Panc1 (cell line): Measurements from ENCODE around the gene CLBA1. TPM values are rescaled to one million over a fixed set of nuclear protein-coding genes. Genes with fewer than 3 reads are reported as not detected.

Experiments used
- ATAC-seq: fragments of 200-7000 bp; cut with Tn5 transposase; 2 replicates; pipeline ENCODE4 v1.9.1; 2020; ENCODE audit warnings: mild to moderate bottlenecking, moderate library complexity
- BruUV-seq: library from RNA; stranded (reverse); fragments of 400-500 nt; replicated peaks from 2 replicates; lab custom pipeline; 2021; lab: Mats Ljungman, UMichigan
- CTCF ChIA-PET: fragments of 300-600 bp; sonication (Branson Sonifier 250); formaldehyde crosslinking; loops from one replicate; lab custom pipeline; 2022; ENCODE audit warnings: antibody characterized with exemption; lab: Charles Lee
- POLR2A ChIA-PET: fragments of 300-600 bp; sonication (Branson Sonifier 250); formaldehyde crosslinking; loops from one replicate; lab custom pipeline; 2022; ENCODE audit warnings: antibody characterized with exemption; lab: Charles Lee
- DNase-seq: peaks from one replicate; pipeline ENCODE4 v3.0.0-alpha.2; 2010; ENCODE audit warnings: low read depth, low spot score
- H3K27ac ChIP-seq: 2 replicates; pipeline ENCODE4 v1.5.1; 2011; ENCODE audit warnings: mild to moderate bottlenecking, low read length, inconsistent platforms
- H3K27me3 ChIP-seq: fragments of 200-500 bp; sonication (Bioruptor generic); 2 replicates; pipeline ENCODE4 v1.6.0; 2014; ENCODE audit warnings: low read length, inconsistent platforms; ENCODE audit not compliant: control insufficient read depth, insufficient read depth
- H3K36me3 ChIP-seq: fragments of 200-500 bp; sonication (Bioruptor generic); 2 replicates; pipeline ENCODE4 v1.5.1; 2014; ENCODE audit warnings: inconsistent platforms, mild to moderate bottlenecking, low read length, moderate library complexity; ENCODE audit not compliant: control insufficient read depth, insufficient read depth
- H3K4me1 ChIP-seq: 2 replicates; pipeline ENCODE4 v1.5.1; 2011; ENCODE audit warnings: inconsistent platforms, mild to moderate bottlenecking, low read length, moderate library complexity; ENCODE audit not compliant: control insufficient read depth, insufficient read depth
- H3K4me3 ChIP-seq, 2 experiments: 2 replicates each; pipeline ENCODE4 v1.5.1; 2011 to 2012; ENCODE audit warnings: low read depth in 2 of 2, low read length in 2 of 2, mild to moderate bottlenecking in 2 of 2, inconsistent platforms in 1 of 2, moderate library complexity in 1 of 2
- H3K9me3 ChIP-seq: fragments of 200-500 bp; sonication (Bioruptor generic); 2 replicates; pipeline ENCODE4 v1.5.1; 2014; ENCODE audit warnings: low read depth, mild to moderate bottlenecking, inconsistent platforms, low read length, moderate library complexity; ENCODE audit not compliant: control insufficient read depth, insufficient read depth
- CTCF ChIP-seq: fragments of 450-650 bp; IDR thresholded peaks from 2 replicates; pipeline ENCODE4 v1.5.1; 2017; ENCODE audit warnings: mild to moderate bottlenecking
- POLR2AphosphoS5 ChIP-seq: IDR thresholded peaks from 2 replicates; pipeline ENCODE4 v1.6.1; 2012; ENCODE audit warnings: mild to moderate bottlenecking, low read depth, low read length, moderate library complexity
- SIN3A ChIP-seq: IDR thresholded peaks from 2 replicates; pipeline ENCODE4 v1.6.1; 2012; ENCODE audit warnings: low read depth, mild to moderate bottlenecking, low read length, moderate library complexity, borderline replicate concordance; ENCODE audit not compliant: insufficient read depth
- TCF7L2 ChIP-seq: IDR thresholded peaks from 2 replicates; pipeline ENCODE4 v1.6.1; 2011; ENCODE audit warnings: mild to moderate bottlenecking, low read depth, low read length, inconsistent platforms
- in situ Hi-C: cut with HindIII; loops from 2 replicates; pipeline ENCODE4 v1.10.0; 2016; ENCODE audit warnings: low sequenced_read_pairs, low pct_unique_long_range_greater_than_20kb
- intact Hi-C: fragments of 100-400 bp; cut with micrococcal nuclease; formaldehyde crosslinking; loops from one replicate; pipeline ENCODE4 v1.10.0; 2022; ENCODE audit not compliant: unreplicated experiment
- total RNA-seq: library from RNA; stranded (reverse); gene quantifications from one replicate; pipeline ENCODE4 v1.2.1, GENCODE V29; 2021; ENCODE audit not compliant: unreplicated experiment
- TF ChIP-seq, protein P1 (sequence below), 2 experiments: IDR thresholded peaks; 2 replicates each; pipeline ENCODE4 v1.6.1; 2011 to 2012; ENCODE audit warnings: low read depth in 2 of 2, control low read depth in 1 of 2, low read length in 1 of 2, mild to moderate bottlenecking in 1 of 2, moderate library complexity in 1 of 2; ENCODE audit not compliant: insufficient read depth in 1 of 2

The CLBA1 gene
- total RNA-seq, 1 experiment from 2014 or later: 13.8 TPM

DNA sequence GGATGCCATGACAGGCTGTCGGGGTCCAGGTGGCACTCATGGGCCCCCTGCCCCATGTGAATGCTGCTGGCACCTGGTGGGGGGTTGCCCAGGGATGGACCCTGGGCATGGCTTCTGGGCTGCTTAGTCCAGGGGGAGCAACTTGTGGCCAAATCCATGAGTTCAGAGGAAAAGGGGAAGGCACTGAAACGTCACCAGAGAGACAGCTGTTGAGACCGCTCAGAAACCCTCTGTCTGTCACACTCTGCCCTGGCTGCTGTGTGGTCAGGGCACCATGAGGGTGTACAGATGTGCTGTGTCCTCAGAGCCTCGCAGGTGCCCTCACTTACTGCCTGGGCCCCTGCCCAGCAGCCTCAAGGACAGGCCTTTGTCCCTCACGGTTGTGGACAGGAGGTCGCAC, 9.4 kb downstream of the CLBA1 start:
- ATAC-seq (no peak), DNase-seq (no peak)
- ChIA-PET CTCF (no interaction called here), POLR2A (no interaction called here)
- in situ Hi-C loops: no loop called here
- intact Hi-C loops: no loop called here
- Histone ChIP-seq H3K27me3 (no peaks in the 10 kb centered on the region), H3K27ac (no peak overlapping the region), H3K9me3 (no peaks in the 10 kb centered on the region; the same call in 1 of the 2 replicates), H3K4me1 (no peaks in the 10 kb centered on the region), H3K36me3 (no peaks in the 10 kb centered on the region), H3K4me3 (no peak overlapping the region)
- TF ChIP-seq CTCF: no peak
- TF ChIP-seq TCF7L2: no peak
- TF ChIP-seq SIN3A: no peak
- TF ChIP-seq POLR2AphosphoS5: no peak
- TF ChIP-seq, protein P1, sequence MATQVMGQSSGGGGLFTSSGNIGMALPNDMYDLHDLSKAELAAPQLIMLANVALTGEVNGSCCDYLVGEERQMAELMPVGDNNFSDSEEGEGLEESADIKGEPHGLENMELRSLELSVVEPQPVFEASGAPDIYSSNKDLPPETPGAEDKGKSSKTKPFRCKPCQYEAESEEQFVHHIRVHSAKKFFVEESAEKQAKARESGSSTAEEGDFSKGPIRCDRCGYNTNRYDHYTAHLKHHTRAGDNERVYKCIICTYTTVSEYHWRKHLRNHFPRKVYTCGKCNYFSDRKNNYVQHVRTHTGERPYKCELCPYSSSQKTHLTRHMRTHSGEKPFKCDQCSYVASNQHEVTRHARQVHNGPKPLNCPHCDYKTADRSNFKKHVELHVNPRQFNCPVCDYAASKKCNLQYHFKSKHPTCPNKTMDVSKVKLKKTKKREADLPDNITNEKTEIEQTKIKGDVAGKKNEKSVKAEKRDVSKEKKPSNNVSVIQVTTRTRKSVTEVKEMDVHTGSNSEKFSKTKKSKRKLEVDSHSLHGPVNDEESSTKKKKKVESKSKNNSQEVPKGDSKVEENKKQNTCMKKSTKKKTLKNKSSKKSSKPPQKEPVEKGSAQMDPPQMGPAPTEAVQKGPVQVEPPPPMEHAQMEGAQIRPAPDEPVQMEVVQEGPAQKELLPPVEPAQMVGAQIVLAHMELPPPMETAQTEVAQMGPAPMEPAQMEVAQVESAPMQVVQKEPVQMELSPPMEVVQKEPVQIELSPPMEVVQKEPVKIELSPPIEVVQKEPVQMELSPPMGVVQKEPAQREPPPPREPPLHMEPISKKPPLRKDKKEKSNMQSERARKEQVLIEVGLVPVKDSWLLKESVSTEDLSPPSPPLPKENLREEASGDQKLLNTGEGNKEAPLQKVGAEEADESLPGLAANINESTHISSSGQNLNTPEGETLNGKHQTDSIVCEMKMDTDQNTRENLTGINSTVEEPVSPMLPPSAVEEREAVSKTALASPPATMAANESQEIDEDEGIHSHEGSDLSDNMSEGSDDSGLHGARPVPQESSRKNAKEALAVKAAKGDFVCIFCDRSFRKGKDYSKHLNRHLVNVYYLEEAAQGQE (IDR thresholded peaks at IDR 0.05; ENCODE audit: insufficient read depth in 1 of 2, low read depth in 2 of 2, low read length in 1 of 2): no peak
- BruUV-seq: no TSS peak

DNA sequence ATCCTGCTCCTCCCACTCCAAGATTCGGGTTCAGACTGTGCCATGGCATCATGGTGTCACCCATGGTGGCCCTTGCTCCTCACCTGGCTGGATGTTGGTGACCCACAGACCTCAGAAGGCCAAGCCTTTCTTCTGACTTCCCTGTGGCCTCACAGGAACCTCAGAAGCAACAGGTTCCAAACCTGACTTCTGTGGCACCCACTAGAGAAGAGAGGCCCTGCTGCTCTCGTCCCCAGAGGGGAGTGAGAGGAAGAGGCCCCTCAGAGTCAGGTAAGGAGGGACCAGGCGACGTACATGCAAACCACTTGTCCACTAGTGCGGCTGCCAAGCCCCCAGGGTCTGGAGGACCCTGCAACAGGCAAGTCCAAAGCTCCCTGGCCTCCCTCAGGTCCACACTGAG, 10.4 kb downstream of the CLBA1 start:
- Histone ChIP-seq H3K4me3 (no peak overlapping the region), H3K9me3 (no peaks in the 10 kb centered on the region; the same call in 1 of the 2 replicates), H3K36me3 (no peaks in the 10 kb centered on the region), H3K27me3 (no peaks in the 10 kb centered on the region), H3K4me1 (no peaks in the 10 kb centered on the region), H3K27ac (no peak overlapping the region)
- TF ChIP-seq POLR2AphosphoS5 (no peak), SIN3A (no peak), TCF7L2 (no peak), CTCF (no peak)
- TF ChIP-seq, protein P1 (IDR thresholded peaks at IDR 0.05; ENCODE audit: insufficient read depth in 1 of 2, low read depth in 2 of 2, low read length in 1 of 2): no peak
- no TSS peak for BruUV-seq
- ATAC-seq (no peak), DNase-seq (no peak)
- in situ Hi-C loops (no loop called here), intact Hi-C loops (no loop called here)
- CTCF ChIA-PET: no interaction called here
- POLR2A ChIA-PET: no interaction called here
